ENCODE results near the gene KRT20.
"Not testable (repeated sequence)": the region's sequence is repeated elsewhere in the genome, so short reads cannot be mapped to it uniquely, and the experiment has no call there.

KRT20 gene

DNA sequence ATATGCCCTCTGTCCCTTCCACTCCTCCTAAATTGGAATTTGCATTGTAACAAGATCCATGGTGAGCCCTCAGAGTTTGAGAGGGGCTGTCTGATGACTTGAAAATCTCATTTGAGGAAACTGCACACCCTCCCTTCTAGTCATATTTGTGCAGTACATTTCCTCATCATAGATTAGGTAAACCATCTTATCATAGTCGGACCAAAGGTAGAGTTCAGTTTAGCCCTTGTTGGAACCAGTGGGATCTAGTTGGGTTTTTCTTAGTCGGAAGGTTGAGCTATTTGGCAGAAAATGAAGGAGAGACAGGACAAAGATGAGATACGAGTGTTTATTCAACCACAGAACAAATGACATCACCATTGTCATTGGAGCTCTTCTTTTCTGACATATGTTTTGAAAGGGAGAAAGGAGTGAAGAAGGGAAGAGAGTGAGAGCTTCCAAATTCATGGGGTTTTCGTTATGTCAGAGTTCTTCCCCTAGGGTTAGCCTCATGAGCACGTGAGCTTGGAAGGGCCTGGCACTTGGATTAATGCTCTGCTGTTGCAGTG, 15.8 kb upstream of the KRT20 start:
- DNase-seq (ENCODE audit: low read depth in 2 of 2), result no peak

DNA sequence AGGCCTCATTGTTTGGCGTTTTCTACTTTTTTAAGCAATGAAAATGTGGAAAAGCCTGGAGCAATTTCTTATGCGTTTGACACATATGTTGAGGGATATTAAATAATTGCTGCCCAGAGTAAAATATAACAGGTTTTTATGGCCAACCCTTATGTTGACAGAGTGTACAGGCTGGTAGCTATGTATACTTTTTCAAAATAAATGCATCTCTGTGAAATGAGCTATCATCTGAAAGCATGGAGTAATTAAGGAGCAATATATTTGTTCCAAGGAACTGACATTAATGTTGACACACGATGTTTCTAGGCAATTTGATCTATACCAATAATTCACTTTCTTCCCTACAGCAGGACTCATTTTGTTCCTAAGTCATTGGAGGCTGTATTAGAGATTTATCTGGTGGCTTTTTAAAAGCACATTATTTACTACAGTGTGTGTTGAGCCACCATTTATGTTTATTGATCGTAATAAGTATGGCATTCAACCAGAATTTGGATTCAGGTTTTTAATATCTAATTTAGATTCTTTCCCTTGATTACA, 11.9 kb upstream of the KRT20 start:
- no peak for DNase-seq (ENCODE audit: low read depth in 2 of 2)

DNA sequence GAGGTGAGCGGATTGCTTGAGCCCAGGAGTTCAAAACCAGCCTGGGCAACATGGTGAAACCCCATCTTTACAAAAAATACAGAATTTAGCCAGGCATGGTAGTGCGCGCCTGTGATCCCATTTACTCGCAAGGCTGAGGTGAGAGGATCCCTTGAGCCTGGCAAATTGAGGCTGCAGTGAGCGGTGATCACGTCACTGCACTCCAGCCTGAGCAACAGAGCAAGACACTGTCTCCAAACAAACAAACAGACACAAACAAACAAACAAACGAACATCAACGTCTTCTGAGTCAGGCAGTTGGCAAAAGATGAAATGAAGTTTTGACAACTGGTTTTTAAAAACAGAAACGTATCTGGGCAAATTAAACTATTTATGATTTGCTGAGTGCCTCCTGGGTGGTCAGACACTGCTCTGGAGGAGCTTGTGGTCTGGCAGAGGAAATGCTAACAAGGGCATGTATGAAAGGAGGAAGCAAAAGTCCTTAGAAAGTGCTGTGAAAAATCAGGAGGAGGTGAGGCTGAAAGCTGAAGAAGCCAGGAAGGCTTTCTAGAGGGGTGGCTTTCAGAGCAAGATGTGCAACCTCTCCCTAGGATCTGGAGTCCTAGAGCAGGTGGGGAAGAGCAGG, 10.2 kb upstream of the KRT20 start:
- no peak for DNase-seq (ENCODE audit: low read depth in 2 of 2)

DNA sequence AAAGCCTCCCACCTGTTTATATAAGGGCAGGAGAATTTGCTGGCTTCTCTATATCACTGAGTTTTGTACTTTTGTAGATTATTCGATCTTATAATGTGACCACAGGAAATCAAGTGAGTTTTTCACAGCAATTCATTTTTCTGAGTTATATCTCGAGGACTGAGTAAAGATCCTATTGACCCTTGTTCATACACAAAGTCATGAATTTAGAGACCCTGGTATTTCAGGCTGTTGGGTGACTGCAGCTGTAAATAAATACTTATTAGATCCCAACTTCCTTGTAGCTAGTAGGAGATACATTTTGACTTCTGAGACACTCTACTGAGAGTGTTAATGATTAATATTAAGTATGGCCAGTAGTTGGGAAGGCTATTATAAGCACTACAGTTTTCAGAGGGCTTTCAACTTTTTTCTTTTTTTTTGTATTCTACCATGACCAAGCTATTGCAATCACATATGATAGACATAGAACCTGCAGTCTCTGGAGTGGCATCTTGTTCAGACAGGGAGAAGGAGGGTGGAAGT, 3.2 kb upstream of the KRT20 start:
- DNase-seq (ENCODE audit: low read depth in 2 of 2), result no peak

DNA sequence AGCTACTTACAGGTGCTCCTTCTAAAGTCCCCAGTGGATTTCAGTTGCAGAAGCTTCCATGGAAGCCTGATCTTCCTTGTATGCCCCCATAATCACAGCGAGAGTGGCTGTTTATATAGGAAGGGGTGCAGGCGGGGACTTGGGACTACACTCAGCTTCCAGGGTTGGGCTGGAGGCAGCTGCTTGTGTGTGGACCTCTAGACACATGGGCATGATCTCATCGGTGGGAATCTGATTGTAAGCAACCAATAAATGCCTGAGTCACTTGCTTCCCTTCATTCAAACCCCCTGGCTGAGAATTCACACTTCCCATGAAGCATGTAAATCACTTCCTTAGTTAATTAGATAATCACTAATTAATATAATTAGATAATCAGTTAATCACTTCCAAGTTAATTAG, 1.0 kb upstream of the KRT20 start:
- no peak for DNase-seq (ENCODE audit: low read depth in 2 of 2)

DNA sequence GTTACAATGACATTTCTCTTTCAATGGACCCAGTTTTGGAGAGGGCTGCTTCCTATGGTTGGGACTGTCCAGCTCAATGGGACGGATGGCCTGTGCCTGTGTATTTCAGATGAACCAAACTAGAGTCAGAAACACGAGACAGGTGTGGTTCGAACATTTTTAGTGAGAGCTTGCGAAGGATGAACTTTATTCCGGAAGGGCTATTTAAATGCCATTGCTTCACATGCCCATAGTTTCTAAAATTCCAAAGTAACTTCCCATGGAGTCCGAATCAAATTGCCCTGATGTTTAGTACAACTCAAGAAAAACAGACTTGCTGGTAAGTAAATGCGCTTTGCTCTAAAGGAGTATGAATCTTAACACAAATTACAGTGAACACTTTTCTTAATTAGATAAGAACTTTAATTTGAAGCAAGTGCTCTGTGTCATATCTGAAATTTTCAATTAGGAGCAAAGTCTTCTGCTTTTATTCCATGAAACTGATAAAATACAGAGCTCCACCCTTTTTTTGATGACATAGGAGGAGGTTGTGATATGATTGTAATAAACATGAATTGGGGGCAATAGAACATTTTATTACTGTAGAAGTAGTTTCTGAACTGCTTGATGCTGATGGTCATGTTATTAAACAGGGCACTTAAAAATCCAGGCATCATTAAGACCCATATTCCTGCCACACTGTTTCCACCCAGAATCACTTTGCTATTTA, 1.3 kb downstream of the KRT20 start:
- no peak for DNase-seq (ENCODE audit: low read depth in 2 of 2)

DNA sequence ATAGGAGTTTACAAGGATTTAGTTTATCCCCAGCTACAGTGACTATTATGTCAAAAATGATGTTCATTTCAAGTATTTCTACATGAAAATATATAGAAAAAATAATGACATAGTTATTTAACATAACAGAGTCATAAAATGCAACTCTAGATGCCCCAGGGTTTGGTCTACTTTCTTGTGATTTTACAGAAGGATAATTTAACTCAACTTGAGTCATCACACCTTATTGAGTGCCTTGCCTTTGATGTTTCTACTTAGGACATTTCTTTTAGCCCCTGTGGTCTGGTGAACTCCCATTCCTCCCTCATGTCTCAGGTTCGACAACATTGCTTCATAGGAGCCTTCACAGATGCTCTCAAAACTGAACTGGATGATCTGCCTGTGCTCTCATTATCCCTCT, 2.0 kb downstream of the KRT20 start:
- DNase-seq (ENCODE audit: low read depth in 2 of 2), result no peak

DNA sequence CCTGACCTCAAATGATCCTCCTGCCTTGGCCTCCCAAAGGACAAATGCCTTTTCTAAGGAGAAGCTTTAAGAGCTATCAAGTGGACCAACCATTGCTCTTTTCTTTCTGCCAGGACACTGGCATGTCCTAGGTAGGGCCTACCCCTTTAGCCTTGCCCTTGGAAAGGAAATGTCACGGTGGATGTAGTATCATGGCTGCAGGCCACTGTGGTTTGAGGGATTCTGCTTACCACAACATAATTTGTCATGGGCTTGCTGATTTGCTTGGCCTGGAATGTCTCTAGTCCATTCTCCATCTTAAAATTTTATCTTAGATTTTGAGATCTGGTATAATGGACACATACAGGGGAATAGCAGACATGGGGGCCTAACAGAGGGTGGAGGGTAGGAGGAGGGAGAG, 6.0 kb downstream of the KRT20 start:
- DNase-seq (ENCODE audit: low read depth in 2 of 2), result no peak

DNA sequence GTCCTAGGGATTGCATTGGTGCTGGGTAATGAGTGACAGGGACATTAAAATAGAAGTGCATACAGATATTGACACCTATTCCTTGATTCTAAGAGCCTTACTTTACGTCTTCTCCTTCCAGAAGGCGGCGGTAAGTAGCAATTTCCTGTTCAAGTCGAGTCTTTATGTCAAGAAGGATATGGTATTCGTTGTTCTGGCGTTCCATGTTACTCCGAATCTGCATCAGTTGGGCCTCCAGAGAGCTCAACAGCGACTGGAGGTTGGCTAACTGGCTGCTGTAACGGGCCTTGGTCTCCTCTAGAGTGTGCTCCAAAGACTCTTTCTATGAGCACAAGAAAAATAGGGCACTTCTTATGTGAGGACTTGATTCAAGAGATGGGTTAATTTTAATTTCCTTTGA, 7.0 kb downstream of the KRT20 start:
- DNase-seq (ENCODE audit: low read depth in 2 of 2), result no peak

DNA sequence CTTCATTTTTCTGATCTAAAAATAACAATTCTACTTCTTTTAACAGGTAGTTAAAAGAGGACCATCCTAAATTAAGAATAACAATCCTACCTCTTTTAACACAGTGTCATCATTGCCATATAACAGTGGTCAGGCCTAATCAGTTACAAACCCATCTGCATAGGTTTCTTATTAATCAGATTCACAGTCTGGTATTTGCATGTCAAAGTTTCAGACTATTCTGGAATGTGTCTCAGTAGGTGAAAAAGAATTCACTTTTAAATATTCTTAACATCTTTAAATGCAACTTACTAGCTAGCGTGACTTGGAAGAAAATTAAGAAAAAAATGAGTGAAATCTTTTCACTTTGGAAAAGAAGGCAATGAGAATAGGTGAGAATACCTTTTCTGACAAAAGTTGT, 11.2 kb downstream of the KRT20 start:
- no peak for DNase-seq (ENCODE audit: low read depth in 2 of 2)

DNA sequence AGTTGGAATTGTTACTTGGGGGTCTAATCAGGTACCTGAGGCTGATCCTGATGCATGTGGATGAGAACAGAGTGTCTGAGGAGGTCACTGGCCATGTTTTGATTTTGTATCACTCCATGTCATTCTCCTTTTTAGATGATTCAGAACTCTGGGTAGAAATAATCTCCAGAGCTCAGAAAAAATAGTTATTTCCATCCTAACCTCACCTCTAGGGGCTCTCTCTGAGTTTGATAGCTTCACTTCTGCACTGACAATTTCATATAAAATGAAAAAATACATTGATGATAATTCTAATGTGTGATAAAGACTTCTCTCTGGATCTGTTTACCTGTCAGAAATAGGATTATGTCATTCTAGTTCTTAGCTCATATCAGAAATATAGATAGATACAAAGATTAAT, 11.8 kb downstream of the KRT20 start:
- no peak for DNase-seq (ENCODE audit: low read depth in 2 of 2)

DNA sequence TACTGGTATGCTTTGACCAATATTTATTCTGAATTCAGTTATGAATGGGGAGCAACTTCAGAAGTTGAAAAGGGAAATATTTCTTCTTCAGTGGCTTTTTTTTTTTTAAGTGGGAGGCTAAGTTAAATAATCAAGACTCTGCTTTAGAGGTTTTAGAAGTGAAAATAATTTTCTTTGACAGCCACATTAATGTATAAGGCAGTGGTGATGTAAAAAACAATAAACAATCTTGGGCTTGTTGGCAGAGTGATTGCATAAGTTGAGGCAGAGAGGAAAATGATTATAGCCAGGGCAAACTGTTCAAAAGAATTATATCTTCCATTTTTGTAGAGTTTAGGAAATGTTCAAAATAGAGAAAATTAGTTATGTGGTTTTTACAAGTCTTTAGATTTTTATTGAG, 12.6 kb downstream of the KRT20 start:
- no peak for DNase-seq (ENCODE audit: low read depth in 2 of 2)

DNA sequence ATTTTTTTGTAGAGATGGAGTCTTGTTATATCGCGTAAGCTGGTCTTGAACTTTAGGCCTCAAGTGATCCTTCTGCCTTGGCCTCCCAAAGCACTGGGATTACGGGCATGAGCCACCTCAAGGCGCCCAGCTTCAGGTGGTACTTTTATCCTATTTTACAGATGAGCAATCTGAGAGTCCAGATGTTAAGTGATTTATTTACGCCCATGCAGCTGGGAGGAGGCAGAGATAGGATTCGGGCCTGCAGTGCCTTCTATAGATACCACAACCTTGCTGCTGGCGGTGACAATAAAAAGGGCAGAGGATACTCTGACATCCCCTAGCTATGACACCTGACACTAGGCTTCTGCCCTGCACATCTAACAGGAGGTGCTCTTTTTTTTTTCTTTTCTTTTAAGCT, 13.7 kb downstream of the KRT20 start:
- no peak for DNase-seq (ENCODE audit: low read depth in 2 of 2)

DNA sequence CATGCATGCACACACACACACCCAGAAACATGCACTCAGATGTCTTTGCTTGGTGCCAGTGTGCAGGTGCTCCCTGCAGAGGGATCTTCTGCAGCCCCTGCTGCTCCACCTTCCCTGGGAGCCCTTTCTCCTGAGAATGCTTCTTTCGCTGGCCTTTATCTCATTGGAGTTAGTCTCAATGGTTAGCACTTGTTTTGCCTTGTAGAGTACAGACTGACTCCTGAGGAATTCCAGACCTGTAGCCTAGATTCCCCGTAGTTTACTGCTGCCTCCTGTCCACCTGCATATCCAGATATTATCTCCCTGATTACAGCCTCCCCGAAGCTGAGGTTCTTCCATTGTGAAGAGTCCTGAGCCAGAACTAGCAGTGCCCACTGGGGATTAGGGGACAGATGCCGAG, 14.9 kb downstream of the KRT20 start:
- DNase-seq (ENCODE audit: low read depth in 2 of 2), result no peak

DNA sequence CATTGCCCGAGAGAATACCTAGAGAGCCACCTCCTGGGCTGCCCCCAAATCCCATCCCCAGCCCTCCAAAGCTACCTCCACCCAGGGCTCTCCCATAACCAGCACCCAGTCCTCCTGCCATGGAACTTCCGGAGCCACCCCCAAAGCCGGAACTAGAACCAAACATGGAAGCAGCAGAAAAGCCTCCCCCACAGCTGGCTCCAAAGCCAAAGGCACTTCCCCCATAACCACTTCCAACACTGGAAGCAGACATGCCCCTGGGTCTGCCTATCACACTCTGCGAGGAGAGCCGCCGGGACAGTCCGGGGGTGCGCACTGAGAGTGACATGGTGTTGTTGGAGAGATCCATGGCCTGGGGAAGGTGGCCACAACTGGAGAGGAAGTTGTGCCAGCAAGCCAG, 18.2 kb downstream of the KRT20 start, which contains the start of gene KRT12:
Gene KRT12 (minus strand): TSS at position 386 of the 400 bp plus-strand sequence. CDS start 37 bp downstream, at position 349.
- DNase-seq (ENCODE audit: low read depth in 2 of 2), result no peak

DNA sequence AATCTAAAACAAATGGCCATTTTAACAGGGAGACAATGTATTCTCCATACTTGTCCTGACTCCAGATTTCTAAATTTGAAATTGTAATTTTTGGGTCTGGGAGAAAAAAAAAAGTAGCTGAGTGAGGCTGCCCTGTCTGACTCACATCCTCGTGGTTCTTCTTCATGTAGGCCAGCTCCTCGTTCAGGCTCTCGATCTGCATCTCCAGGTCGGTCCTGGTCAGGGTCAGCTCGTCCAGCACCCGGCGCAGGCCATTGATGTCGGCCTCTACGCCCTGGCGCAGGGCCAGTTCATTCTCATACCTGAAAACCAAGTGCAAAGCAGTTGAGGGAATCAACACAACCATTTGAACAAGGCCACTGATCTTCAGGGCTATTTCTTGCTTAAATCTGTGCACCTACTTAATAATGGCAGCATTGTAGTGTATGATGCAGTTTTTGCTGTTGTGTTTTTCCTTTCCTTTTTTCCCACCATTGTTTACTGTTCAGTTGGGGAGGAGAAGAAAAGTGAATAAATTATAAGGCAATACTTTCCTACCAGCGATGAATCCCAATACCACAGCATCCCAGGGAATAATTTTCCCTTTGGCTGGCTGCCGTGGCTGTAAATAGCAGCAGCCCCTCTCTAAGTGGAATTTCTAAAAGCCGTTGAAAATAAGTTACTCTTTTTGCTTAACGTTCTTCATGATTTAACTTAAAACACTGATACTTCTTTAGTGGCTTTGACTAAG, 20.2 kb downstream of the KRT20 start:
- no peak for DNase-seq (ENCODE audit: low read depth in 2 of 2)

DNA sequence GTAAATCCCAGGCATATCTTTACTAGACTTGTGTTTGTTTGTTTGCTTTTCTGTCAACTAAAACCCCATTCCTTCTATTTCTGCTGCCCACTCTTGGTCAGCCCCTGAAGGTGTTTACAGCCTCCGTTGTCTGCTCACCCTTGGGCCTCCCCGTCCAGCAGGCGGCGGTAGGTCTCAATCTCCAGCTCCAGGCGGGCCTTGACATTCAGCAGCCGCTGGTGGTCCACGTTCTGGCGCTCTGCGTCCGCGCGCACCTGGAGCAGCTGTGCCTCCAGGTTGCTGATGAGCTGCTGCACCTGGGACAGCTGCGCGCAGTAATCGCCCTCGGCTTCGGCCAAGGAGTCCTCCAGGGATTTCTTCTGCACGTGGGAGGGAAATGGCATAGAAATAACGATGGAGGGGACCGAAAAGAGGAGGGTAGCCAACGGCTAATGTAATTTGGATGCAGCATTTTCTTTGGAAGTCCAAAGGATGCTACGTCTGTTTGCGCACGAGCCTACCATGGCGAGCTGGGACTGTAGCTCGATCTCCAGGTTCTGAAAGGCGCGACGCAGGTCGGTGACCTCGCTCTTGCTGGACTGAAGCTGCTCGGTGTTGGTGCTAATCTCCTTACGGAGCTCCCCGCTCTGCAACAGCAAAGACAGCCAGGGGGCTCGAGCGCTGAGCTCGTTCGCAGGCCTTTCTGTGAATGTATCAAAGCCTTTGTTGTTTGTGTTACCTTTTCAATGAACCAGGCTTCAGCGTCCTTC, 21.9 kb downstream of the KRT20 start:
- no peak for DNase-seq (ENCODE audit: low read depth in 2 of 2)

DNA sequence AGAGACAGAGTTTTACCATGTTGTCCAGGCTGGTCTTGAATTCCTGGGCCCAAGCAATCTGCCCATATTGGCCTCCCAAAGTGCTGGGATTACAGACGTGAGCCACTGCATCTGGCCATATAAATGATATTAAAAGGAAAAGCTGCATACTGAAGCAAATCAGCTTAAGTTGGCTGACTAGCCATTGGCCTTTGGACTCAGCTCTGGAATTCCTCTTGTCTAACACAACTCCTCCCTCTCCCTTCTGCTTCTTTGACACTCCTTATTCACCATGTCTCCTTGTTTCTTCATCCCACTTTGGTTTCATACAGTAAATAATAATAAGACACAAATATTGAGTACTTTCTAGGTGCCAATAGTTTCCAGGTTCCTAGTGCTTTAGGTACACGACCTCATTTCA, 25.5 kb downstream of the KRT20 start:
- no peak for DNase-seq (ENCODE audit: low read depth in 2 of 2)

DNA sequence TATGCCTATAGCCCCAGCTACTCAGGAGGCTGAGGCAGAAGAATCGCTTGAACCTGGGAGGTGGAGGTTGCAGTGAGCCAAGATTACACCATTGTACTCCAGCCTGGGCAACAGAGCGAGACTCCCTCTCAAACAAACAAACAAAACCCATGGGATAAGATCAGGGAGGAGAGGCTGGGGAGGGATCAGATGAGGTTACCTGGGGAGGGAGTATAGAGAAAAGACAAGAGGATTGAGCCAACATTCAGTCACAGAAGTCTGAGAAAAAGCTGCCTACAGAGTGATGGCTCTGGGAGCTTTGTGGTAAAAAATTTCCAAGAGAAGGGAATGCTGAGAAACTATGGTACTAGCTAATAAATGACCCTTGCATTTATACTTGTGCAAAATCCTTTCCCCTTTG, 26.4 kb downstream of the KRT20 start:
- not testable (repeated sequence) for DNase-seq (ENCODE audit: low read depth in 2 of 2)

DNA sequence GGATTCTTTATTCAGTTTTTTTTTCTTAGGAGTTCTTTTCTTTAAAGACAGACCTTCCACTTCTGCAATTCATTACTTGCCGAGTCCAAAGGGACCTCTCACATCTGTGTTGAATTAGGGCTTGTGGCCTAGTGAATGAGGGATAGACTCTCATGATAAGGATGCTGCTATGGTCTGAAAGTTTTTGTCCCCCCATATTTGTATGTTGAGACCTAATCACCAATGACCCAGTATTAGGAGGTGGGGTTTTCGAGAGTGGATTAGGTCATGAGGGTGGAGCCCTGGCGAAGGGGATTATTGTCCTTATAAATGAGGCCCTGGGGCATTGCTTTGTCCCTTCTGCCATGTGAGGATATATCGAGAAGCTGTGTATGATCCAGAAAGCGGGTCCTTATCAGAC, 27.5 kb downstream of the KRT20 start:
- no peak for DNase-seq (ENCODE audit: low read depth in 2 of 2)

DNA sequence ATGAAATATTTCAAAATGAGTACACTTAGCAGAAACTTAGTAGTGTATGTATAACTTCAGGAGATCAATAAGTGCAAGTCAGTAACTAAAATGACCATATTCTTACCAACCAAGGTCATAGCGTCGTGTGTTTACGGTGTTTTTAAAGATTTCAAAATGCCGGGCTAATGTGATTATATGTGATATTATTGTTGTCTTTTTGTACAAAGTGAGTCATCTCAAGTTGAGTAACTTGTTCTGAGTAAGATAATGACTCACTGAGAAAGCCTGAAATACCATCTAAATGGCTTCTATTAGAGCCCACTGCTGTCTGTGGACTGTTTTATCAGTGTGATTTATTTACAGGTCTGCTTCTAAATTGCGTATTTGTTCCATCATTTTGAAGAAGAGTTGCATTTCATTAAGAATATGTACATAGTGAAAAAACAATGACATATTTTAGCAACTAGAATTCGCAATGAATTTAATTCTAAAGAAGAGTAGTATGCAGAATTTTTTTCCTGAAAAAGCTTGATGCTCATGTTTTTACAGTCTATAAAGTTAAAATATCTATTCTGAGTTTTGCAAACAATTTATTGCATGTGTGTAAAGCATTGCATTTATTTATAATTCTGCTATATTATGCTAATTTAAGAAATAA, 30.7 kb downstream of the KRT20 start:
- DNase-seq (ENCODE audit: low read depth in 2 of 2), result no peak
